SK-N-SH treated with all-trans-retinoic acid at 6 μM for 48 hours (cell line): Measurements from ENCODE around the gene GRIP1.

Experiments
- ARNTL ChIP-seq: fragments of 450-650 bp; formaldehyde crosslinking; IDR thresholded peaks from 2 replicates; pipeline ENCODE4 v1.5.0; 2020; ENCODE audit warnings: low read depth, mild to moderate bottlenecking, moderate library complexity, borderline replicate concordance
- CREB5 ChIP-seq: fragments of 250-450 bp; sonication (Bioruptor Pico); IDR thresholded peaks from 2 replicates; pipeline ENCODE4 v1.5.1; 2020; ENCODE audit warnings: low read depth, mild to moderate bottlenecking, moderate library complexity
- ISL1 ChIP-seq: fragments of 250-450 bp; sonication (Bioruptor Pico); IDR thresholded peaks from 2 replicates; pipeline ENCODE4 v2.1.2; 2022; ENCODE audit warnings: mild to moderate bottlenecking, moderate library complexity
- PATZ1 ChIP-seq: fragments of 250-450 bp; sonication (Bioruptor Pico); IDR thresholded peaks from 2 replicates; pipeline ENCODE4 v1.8.0; 2020; ENCODE audit warnings: mild to moderate bottlenecking, moderate library complexity, borderline replicate concordance
- POU6F1 ChIP-seq: fragments of 250-450 bp; sonication (Bioruptor Pico); IDR thresholded peaks from 2 replicates; pipeline ENCODE4 v1.8.0; 2021; ENCODE audit warnings: low read depth, mild to moderate bottlenecking, moderate library complexity, borderline replicate concordance
- TOX ChIP-seq: fragments of 250-450 bp; sonication (Bioruptor Pico); IDR thresholded peaks from 2 replicates; pipeline ENCODE4 v1.8.0; 2021; ENCODE audit warnings: mild to moderate bottlenecking, moderate library complexity, borderline replicate concordance
- TSHZ2 ChIP-seq: fragments of 250-450 bp; sonication (Bioruptor Pico); IDR thresholded peaks from 2 replicates; pipeline ENCODE4 v1.5.0; 2020; ENCODE audit warnings: mild to moderate bottlenecking, moderate library complexity
- ZFP3 ChIP-seq: fragments of 250-450 bp; sonication (Bioruptor Pico); IDR thresholded peaks from 2 replicates; pipeline ENCODE4 v1.5.0; 2020; ENCODE audit warnings: mild to moderate bottlenecking, moderate library complexity
- ZFP30 ChIP-seq: fragments of 450-650 bp; formaldehyde crosslinking; IDR thresholded peaks from 2 replicates; pipeline ENCODE4 v1.5.0; 2022; ENCODE audit warnings: mild to moderate bottlenecking, moderate library complexity
- ZNF70 ChIP-seq: fragments of 450-650 bp; formaldehyde crosslinking; IDR thresholded peaks from 2 replicates; pipeline ENCODE4 v1.5.0; 2020; ENCODE audit warnings: mild to moderate bottlenecking, moderate library complexity
- ZNF8 ChIP-seq: fragments of 450-650 bp; formaldehyde crosslinking; IDR thresholded peaks from 2 replicates; pipeline ENCODE4 v1.5.0; 2020; ENCODE audit warnings: mild to moderate bottlenecking, moderate library complexity

GRCh38 chr12:66352899-66353298 is 326.0 kb downstream of the GRIP1 start:
- TF ChIP-seq ISL1 (CRISPR knock-in tag) (no peak), PATZ1 (CRISPR knock-in tag) (no peak), ZFP30 (CRISPR knock-in tag) (no peak), ARNTL (CRISPR knock-in tag) (no peak), ZNF8 (no peak), TSHZ2 (no peak), POU6F1 (CRISPR knock-in tag) (no peak), TOX (CRISPR knock-in tag) (no peak), CREB5 (CRISPR knock-in tag) (no peak), ZNF70 (CRISPR knock-in tag) (no peak), ZFP3 (CRISPR knock-in tag) (no peak)
